OCI-LY3 (cell line): ENCODE data around the gene SLC10A3.

Experiments
- EZH2phosphoT487 ChIP-seq: fragments of 200-600 bp; shearing (Covaris generic); IDR thresholded peaks from 2 replicates; pipeline ENCODE4 v1.6.1; 2018; ENCODE audit warnings: antibody characterized with exemption, mixed run types, low read depth
- TF ChIP-seq, protein P1 (sequence below): fragments of 200-600, 300-600 bp; sonication (generic); IDR thresholded peaks from 2 replicates; pipeline ENCODE4 v1.5.1; 2014; ENCODE audit warnings: antibody characterized with exemption, low read length, low read depth

DNA sequence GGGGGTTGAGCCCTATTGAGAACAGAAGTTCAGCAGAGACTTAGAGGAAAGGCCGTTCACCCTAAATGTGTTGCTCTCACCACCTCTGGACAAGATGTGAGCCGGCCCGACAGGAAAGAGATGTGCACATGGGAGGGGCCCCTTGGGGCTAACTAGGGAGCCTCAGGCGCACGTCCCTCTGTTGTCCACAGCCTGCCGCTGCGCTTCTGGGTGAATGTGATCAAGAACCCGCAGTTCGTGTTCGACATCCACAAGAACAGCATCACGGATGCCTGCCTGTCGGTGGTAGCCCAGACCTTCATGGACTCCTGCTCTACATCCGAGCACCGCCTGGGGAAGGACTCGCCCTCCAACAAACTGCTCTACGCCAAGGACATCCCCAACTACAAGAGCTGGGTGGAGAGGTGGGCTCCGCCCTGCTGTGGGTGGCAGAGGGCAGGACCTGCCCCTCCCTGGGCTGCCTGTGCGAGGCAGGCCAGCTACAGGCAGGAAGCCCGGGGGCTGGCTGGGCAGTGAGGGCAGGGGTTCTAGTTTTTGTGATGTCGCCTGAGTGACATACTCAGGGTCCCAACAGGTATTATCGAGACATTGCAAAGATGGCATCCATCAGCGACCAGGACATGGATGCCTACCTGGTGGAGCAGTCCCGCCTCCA is 19.4 kb downstream of the SLC10A3 start:
- TF ChIP-seq, protein P1, sequence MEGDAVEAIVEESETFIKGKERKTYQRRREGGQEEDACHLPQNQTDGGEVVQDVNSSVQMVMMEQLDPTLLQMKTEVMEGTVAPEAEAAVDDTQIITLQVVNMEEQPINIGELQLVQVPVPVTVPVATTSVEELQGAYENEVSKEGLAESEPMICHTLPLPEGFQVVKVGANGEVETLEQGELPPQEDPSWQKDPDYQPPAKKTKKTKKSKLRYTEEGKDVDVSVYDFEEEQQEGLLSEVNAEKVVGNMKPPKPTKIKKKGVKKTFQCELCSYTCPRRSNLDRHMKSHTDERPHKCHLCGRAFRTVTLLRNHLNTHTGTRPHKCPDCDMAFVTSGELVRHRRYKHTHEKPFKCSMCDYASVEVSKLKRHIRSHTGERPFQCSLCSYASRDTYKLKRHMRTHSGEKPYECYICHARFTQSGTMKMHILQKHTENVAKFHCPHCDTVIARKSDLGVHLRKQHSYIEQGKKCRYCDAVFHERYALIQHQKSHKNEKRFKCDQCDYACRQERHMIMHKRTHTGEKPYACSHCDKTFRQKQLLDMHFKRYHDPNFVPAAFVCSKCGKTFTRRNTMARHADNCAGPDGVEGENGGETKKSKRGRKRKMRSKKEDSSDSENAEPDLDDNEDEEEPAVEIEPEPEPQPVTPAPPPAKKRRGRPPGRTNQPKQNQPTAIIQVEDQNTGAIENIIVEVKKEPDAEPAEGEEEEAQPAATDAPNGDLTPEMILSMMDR, result no peak
- no peak for TF ChIP-seq EZH2phosphoT487
